SJSA1 (cell line): ENCODE measurements around the gene PRKCB. TPM values are rescaled to one million over a fixed set of nuclear protein-coding genes. Genes with fewer than 3 reads are reported as not detected.
"Not testable (repeated sequence)": the region's sequence is repeated elsewhere in the genome, so short reads cannot be mapped to it uniquely, and the experiment has no call there.

Source experiments
- DNase-seq, 2 experiments: peaks; one replicate each; pipeline ENCODE4 v3.0.0-alpha.2; 2015 to 2020; ENCODE audit warnings: low spot score in 2 of 2, low read depth in 1 of 2
- H3K27ac ChIP-seq: fragments of 250-450 bp; sonication (Bioruptor Pico); 2 replicates; pipeline ENCODE4 v1.5.1; 2020; ENCODE audit warnings: mild to moderate bottlenecking, moderate library complexity
- H3K27me3 ChIP-seq: fragments of 250-450 bp; sonication (Bioruptor Pico); replicated peaks from 2 replicates; pipeline ENCODE4 v1.5.1; 2020; ENCODE audit warnings: mild to moderate bottlenecking, moderate library complexity
- H3K36me3 ChIP-seq: fragments of 250-450 bp; sonication (Bioruptor Pico); 2 replicates; pipeline ENCODE4 v1.5.1; 2020; ENCODE audit warnings: mild to moderate bottlenecking
- H3K4me1 ChIP-seq: fragments of 250-450 bp; sonication (Bioruptor Pico); replicated peaks from 2 replicates; pipeline ENCODE4 v1.6.1; 2021; ENCODE audit warnings: mild to moderate bottlenecking
- H3K4me3 ChIP-seq: fragments of 250-450 bp; sonication (Bioruptor Pico); 2 replicates; pipeline ENCODE4 v1.5.1; 2020; ENCODE audit warnings: mild to moderate bottlenecking
- H3K9me3 ChIP-seq: fragments of 250-450 bp; sonication (Bioruptor Pico); replicated peaks from 2 replicates; pipeline ENCODE4 v1.5.1; 2020; ENCODE audit warnings: mild to moderate bottlenecking
- total RNA-seq: library from RNA; depleted of rRNA; stranded (reverse); fragments of >200 nt; shearing (Covaris generic); gene quantifications from 2 replicates; pipeline ENCODE4 v1.2.3, GENCODE V29; 2014

The PRKCB gene
- total RNA-seq, 1 experiment from 2014 or later, result 4.2 TPM

DNA sequence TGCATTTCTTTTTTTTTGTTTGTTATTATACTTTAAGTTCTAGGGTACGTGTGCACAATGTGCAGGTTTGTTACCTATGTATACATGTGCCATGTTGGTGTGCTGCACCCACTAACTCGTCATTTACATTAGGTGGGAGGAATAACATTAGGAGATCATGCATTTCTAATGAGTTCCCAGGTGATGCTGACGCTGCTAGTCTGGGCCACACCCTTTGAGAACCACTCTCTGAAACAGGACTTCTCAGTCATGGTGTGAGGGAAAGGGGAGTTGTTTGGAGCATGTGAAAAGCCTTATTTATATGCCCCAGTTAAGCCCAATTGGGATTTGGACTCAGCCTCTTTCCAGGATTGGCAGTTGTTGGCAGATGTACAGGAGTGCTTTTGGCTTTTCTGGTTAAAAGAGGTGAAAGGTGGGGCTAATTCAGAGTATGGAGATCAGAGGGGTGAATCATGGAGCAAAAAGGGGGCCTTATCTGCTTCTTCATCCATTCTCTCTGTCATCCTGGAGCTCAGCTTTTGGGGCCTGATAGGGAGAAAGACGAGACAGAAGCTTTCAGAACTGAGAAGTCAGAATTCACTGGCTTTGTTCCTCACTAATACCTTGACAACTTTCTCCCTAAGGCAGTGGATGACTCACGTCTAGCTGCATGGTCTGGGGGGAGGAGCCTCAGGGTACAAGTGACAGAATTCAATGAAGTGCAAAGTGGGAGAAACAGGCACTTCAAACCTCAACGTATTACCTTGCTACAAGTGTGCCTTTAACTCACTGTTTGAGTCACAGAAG, 240.3 kb downstream of the PRKCB start:
- no peak overlapping the region for H3K27ac ChIP-seq
- no peak overlapping the region for H3K4me3 ChIP-seq
- H3K27me3 ChIP-seq, result no peaks in the 10 kb centered on the region
- DNase-seq, result peak in 1 of 2 experiments; percentile 11
- H3K4me1 ChIP-seq, result no peaks in the 10 kb centered on the region
- H3K36me3 ChIP-seq, result no peaks in the 10 kb centered on the region
- H3K9me3 ChIP-seq, result no peaks in the 10 kb centered on the region

DNA sequence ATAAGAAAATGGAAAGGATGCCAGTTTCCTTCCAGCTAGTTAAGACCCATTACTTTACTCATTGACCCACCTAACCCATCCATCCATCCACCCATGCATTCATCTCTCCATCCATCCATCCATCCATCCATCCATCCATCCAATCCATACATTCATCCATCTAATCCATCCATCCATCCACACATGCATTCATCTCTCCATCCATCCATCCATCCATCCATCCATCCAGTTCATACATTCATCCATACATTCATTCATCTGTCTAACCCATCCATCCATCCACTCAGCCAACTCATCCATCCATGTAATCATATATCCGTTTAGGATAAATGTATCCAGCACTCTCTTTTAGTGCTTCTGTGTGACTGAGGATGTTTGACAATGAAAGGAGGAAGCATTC, 241.5 kb downstream of the PRKCB start:
- Histone ChIP-seq H3K36me3 (no peaks in the 10 kb centered on the region), H3K4me1 (no peaks in the 10 kb centered on the region), H3K9me3 (no peaks in the 10 kb centered on the region), H3K27ac (no peak overlapping the region), H3K4me3 (no peak overlapping the region), H3K27me3 (no peaks in the 10 kb centered on the region)
- DNase-seq, result no peak

- Histone ChIP-seq H3K9me3 (no peaks in the 10 kb centered on the region), H3K4me1 (no peaks in the 10 kb centered on the region), H3K36me3 (no peaks in the 10 kb centered on the region), H3K27me3 (no peaks in the 10 kb centered on the region), H3K4me3 (no peak overlapping the region), H3K27ac (no peak overlapping the region)
- DNase-seq, result peak in 1 of 2 experiments; percentile 20
Measured at GRCh38 chr16:24077966-24078365, 242.2 kb downstream of the PRKCB start.

- Histone ChIP-seq H3K9me3 (no peaks in the 10 kb centered on the region), H3K4me3 (no peak overlapping the region), H3K36me3 (no peaks in the 10 kb centered on the region), H3K27me3 (no peaks in the 10 kb centered on the region), H3K4me1 (no peaks in the 10 kb centered on the region), H3K27ac (no peak overlapping the region)
- peak in 1 of 2 experiments; percentile 16 for DNase-seq
Measured at GRCh38 chr16:24085666-24086065, 249.9 kb downstream of the PRKCB start.

DNA sequence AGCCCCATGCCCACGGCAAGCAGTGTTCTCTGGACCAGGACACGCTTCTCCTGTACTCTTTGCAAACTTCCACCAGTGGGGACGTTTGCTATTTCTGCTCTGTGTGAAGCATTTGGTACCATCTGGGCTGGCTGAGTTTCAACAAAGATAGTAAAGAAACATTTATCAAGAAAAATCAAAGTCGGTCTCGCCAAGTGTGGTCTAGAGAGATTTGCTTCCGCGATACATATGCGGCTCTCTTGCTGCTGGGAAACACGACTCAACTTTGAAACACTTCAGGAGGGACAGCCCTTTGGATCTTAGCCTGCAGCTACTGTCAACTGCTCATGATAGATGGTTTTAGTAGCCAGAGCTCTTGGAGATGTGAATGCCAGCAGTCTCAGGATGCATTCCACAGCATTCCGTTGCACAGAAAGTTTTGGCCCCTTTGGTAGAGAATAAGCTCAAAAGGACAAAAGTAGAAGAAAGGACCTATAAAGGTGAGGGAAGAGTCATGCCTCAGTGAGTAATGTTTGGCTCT, 252.2 kb downstream of the PRKCB start:
- peak in 1 of 2 experiments; percentile 8 for DNase-seq
- Histone ChIP-seq H3K4me1 (no peaks in the 10 kb centered on the region), H3K9me3 (no peaks in the 10 kb centered on the region), H3K27ac (no peak overlapping the region), H3K4me3 (no peak overlapping the region), H3K27me3 (no peaks in the 10 kb centered on the region), H3K36me3 (no peaks in the 10 kb centered on the region)

DNA sequence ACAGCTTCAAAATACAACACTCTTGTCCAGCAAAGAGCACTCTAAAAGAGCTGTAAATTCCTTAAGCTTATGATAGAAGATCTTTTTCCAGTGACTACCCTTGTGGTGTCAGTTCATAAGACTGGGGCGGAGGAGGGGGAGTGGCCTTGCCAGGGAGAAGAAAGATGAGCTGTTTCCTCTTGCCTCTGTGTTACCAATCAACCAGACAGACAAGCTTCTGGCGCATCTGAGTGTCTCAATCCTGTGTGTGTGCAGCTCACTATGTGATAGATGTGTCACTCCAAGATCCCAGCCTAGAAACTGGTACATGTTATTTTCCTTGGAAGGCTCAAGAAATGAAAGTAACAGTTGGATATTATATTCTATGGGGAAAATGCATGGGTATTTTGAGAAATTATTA, 253.0 kb downstream of the PRKCB start:
- H3K27me3 ChIP-seq, result no peaks in the 10 kb centered on the region
- no peak overlapping the region for H3K4me3 ChIP-seq
- no peak for DNase-seq
- H3K9me3 ChIP-seq, result no peaks in the 10 kb centered on the region
- no peaks in the 10 kb centered on the region for H3K4me1 ChIP-seq
- no peaks in the 10 kb centered on the region for H3K36me3 ChIP-seq
- H3K27ac ChIP-seq, result no peak overlapping the region

GRCh38 chr16:24091125-24091524, 255.3 kb downstream of the PRKCB start:
- no peak for DNase-seq
- no peak overlapping the region for H3K4me3 ChIP-seq
- H3K27me3 ChIP-seq, result no peaks in the 10 kb centered on the region
- no peak overlapping the region for H3K27ac ChIP-seq
- no peaks in the 10 kb centered on the region for H3K4me1 ChIP-seq
- H3K9me3 ChIP-seq, result no peaks in the 10 kb centered on the region
- H3K36me3 ChIP-seq, result no peaks in the 10 kb centered on the region

GRCh38 chr16:24093049-24093448, 257.3 kb downstream of the PRKCB start:
- Histone ChIP-seq H3K27me3 (no peaks in the 10 kb centered on the region; the same call in 1 of the 2 replicates), H3K9me3 (no peaks in the 10 kb centered on the region), H3K4me1 (no peaks in the 10 kb centered on the region), H3K36me3 (no peaks in the 10 kb centered on the region), H3K27ac (no peak overlapping the region), H3K4me3 (no peak overlapping the region)
- no peak for DNase-seq

- H3K9me3 ChIP-seq, result no peaks in the 10 kb centered on the region
- no peaks in the 10 kb centered on the region for H3K36me3 ChIP-seq
- H3K27ac ChIP-seq, result no peak overlapping the region
- DNase-seq, result no peak
- no peak overlapping the region for H3K4me3 ChIP-seq
- no peaks in the 10 kb centered on the region; the same call in 1 of the 2 replicates for H3K27me3 ChIP-seq
- no peaks in the 10 kb centered on the region for H3K4me1 ChIP-seq
Measured at GRCh38 chr16:24094660-24095059, 258.9 kb downstream of the PRKCB start.

- Histone ChIP-seq H3K4me1 (no peaks in the 10 kb centered on the region), H3K36me3 (no peaks in the 10 kb centered on the region), H3K27ac (no peak overlapping the region), H3K27me3 (no peaks in the 10 kb centered on the region; the same call in 1 of the 2 replicates), H3K9me3 (no peaks in the 10 kb centered on the region), H3K4me3 (no peak overlapping the region)
- DNase-seq, result no peak
Measured at GRCh38 chr16:24098896-24099295, 263.1 kb downstream of the PRKCB start.

DNA sequence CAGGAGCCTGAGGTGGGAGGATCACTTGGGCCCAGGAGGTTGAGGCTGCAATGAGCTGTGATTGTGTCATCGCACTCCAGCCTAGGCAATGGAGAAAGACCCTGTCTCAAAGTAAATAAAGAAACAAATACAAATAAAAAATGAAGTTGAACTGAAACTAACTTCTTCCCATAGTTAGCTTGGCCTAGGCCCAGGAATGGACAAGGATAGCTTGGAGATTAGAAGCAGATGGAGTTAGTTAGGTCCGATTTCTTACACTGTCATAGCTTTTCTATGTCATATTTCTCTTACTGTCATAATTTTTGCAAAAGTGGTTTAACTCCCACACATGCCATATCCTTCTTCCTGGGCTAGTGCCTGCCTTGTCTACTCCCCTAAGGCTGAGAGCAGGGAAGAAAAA, 265.6 kb downstream of the PRKCB start:
- no peak overlapping the region for H3K27ac ChIP-seq

GRCh38 chr16:24102209-24102660, 266.5 kb downstream of the PRKCB start:
- Histone ChIP-seq H3K9me3 (no peaks in the 10 kb centered on the region), H3K36me3 (no peaks in the 10 kb centered on the region), H3K27ac (no peak overlapping the region), H3K4me3 (no peak overlapping the region), H3K4me1 (no peaks in the 10 kb centered on the region), H3K27me3 (no peaks in the 10 kb centered on the region; the same call in 1 of the 2 replicates)
- no peak for DNase-seq

More for the DNA sequence above, 265.6 kb downstream of the PRKCB start:
- DNase-seq, result no peak
- Histone ChIP-seq H3K36me3 (no peaks in the 10 kb centered on the region), H3K9me3 (no peaks in the 10 kb centered on the region), H3K4me1 (no peaks in the 10 kb centered on the region), H3K4me3 (no peak overlapping the region), H3K27me3 (no peaks in the 10 kb centered on the region; the same call in 1 of the 2 replicates)

DNA sequence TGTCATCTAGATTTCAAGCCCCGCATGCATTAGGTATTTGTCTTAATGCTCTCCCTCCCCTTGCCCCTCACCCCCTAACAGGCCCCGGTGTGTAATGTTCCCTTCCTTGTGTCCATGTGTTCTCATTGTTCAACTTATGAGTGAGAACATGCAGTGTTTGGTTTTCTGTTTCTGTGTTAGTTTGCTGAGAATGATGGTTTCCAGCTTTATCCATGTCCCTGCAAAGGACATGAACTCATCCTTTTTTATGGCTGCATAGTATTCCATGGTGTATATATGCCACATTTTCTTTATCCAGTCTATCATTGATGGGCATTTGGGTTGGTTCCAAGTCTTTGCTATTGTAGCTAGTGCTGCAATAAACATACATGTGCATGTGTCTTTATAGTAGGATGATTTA, 269.7 kb downstream of the PRKCB start:
- not testable (repeated sequence) for H3K36me3 ChIP-seq, H3K27ac ChIP-seq, H3K4me3 ChIP-seq

GRCh38 chr16:24108090-24108489, 272.3 kb downstream of the PRKCB start:
- not testable (repeated sequence) for H3K36me3 ChIP-seq, DNase-seq, H3K27ac ChIP-seq, H3K27me3 ChIP-seq, H3K4me3 ChIP-seq, H3K9me3 ChIP-seq, H3K4me1 ChIP-seq

More for the DNA sequence above, 269.7 kb downstream of the PRKCB start:
- not testable (repeated sequence) for H3K9me3 ChIP-seq, H3K27me3 ChIP-seq, H3K4me1 ChIP-seq, DNase-seq
